ENCODE results near the gene CTRB2.

CTRB2 gene

DNA sequence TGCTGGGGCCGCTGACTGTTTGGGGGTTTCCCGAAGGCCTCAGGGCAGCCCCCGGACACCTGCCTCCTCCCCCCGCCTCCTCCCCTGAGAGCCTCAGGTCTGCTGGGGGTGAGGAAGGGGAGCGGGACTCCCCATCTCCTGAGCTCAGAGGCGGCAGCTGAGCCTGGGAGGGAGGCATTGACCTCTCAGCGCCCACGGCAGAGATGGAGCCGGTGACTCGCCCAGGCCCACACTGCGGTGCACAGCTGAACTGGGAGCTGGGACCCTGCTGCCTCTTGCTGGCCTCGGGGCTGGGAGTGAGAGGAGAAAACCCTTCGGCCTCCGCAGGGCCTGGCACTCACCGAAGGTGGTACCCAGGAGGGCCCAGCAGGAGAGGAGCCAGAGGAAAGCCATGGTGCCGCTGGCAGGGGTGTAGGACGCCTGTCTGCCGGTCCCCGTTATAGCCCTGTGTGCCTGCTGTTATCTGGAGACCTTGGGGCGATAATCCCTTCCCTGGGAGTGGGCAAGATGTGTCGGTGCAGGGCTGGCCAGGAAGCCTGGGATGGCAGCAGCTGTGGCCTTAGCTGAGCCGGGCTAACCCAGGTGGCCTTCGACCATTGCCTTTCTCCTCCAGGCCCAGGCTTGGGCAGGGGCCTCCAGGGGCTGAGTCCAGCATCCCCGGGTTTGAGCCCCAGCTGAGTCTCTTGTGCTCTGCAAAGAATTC is at the start of gene CTRB2:
TSS of gene CTRB2 (minus strand) at position 413 of the 703 bp plus-strand sequence. CDS start at position 393, 20 bp downstream.
- FAIRE-seq (no peak), DNase-seq (ENCODE audit: insufficient read length, low spot score) (no peak)
- TF ChIP-seq, protein P1, sequence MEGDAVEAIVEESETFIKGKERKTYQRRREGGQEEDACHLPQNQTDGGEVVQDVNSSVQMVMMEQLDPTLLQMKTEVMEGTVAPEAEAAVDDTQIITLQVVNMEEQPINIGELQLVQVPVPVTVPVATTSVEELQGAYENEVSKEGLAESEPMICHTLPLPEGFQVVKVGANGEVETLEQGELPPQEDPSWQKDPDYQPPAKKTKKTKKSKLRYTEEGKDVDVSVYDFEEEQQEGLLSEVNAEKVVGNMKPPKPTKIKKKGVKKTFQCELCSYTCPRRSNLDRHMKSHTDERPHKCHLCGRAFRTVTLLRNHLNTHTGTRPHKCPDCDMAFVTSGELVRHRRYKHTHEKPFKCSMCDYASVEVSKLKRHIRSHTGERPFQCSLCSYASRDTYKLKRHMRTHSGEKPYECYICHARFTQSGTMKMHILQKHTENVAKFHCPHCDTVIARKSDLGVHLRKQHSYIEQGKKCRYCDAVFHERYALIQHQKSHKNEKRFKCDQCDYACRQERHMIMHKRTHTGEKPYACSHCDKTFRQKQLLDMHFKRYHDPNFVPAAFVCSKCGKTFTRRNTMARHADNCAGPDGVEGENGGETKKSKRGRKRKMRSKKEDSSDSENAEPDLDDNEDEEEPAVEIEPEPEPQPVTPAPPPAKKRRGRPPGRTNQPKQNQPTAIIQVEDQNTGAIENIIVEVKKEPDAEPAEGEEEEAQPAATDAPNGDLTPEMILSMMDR (IDR thresholded peaks at IDR 0.05; ENCODE audit: insufficient read depth, missing control alignments) = no peak

GRCh38 chr16:75256059-75256571 is 49.2 kb upstream of the CTRB2 start:
- TF ChIP-seq, protein P1 (IDR thresholded peaks at IDR 0.05; ENCODE audit: insufficient read depth, missing control alignments) = no peak
- DNase-seq (ENCODE audit: insufficient read length, low spot score) = no peak
- FAIRE-seq = no peak

GRCh38 chr16:75254359-75254837 is 47.4 kb upstream of the CTRB2 start:
- DNase-seq (ENCODE audit: insufficient read length, low spot score) = no peak
- FAIRE-seq = no peak
- TF ChIP-seq, protein P1 (IDR thresholded peaks at IDR 0.05; ENCODE audit: insufficient read depth, missing control alignments) = no peak

GRCh38 chr16:75252946-75253911 is 46.3 kb upstream of the CTRB2 start:
- DNase-seq (ENCODE audit: insufficient read length, low spot score) = no peak
- TF ChIP-seq, protein P1 (IDR thresholded peaks at IDR 0.05; ENCODE audit: insufficient read depth, missing control alignments) = no peak
- FAIRE-seq = no peak

- DNase-seq (ENCODE audit: insufficient read length, low spot score) (no peak), FAIRE-seq (no peak)
- TF ChIP-seq, protein P1 (IDR thresholded peaks at IDR 0.05; ENCODE audit: insufficient read depth, missing control alignments) = no peak
Observed at GRCh38 chr16:75252049-75252864, 45.3 kb upstream of the CTRB2 start.

DNA sequence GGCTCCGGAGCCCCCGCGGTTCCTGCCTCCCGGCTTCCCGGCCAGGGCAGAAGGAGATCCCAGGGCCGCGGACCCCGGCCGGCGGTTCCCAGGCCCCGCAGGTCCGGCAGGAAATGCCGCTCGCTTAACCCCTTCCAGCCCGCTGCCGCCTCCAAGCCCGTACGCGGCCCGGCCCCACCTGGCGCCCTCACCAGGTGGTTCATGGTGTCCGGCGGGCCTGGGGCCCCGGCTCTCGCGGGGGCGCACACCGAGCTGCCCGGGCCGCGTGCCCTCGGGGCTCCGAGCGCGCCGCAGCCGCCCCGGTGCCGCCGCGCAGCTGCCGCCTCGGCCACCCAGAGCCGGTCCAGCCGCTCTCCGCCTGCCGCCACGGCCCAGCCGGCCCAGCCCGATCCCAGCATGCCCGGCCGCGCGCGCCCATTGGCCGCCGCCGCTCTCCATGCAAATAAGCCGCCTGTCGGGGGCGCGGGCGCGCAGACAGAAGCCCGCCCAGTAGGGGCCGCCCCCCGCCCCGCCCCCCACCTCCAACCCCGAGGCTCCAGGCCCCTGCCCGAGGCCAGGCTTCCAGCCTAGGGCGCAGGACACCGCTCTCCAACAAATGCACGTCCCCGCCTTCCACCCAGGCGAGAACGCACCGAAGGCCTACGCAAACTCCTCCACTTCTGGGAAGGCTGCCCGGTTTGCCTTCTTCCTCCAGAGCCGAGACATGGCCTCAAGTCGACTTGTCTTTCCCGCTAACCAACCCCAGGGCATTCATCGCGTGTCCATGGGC is 44.5 kb upstream of the CTRB2 start, which contains the start of gene BCAR1:
TSS of gene BCAR1 (minus strand) at position 345 of the 769 bp plus-strand sequence. CDS start at position 203, 142 bp downstream.
- FAIRE-seq = no peak
- DNase-seq (ENCODE audit: insufficient read length, low spot score) = peak; percentile 82
- TF ChIP-seq, protein P1 (IDR thresholded peaks at IDR 0.05; ENCODE audit: insufficient read depth, missing control alignments) = no peak

Measured in D721Med (cell line).